DND-41 (cell line): Measurements from ENCODE around the gene RPL35.

Experiments
- ATAC-seq: fragments of 200-7000 bp; cut with Tn5 transposase; 3 replicates; pipeline ENCODE4 v1.9.1; 2021; ENCODE audit warnings: low read depth; ENCODE audit not compliant: insufficient read depth
- DNase-seq: peaks from one replicate; pipeline ENCODE4 v3.0.0-alpha.2; 2020
- H2AFZ ChIP-seq: 2 replicates; pipeline ENCODE4 v1.6.0; 2012; ENCODE audit warnings: low read depth, low read length
- H3K27ac ChIP-seq: 2 replicates; pipeline ENCODE4 v1.5.1; 2012; ENCODE audit warnings: low read length, inconsistent platforms
- H3K27me3 ChIP-seq: fragments of 200-600 bp; sonication (generic); 2 replicates; pipeline ENCODE4 v1.6.0; 2012; ENCODE audit warnings: low read length, mild to moderate bottlenecking, inconsistent platforms; ENCODE audit not compliant: insufficient read depth, poor library complexity
- H3K36me3 ChIP-seq: 2 replicates; pipeline ENCODE4 v1.5.1; 2012; ENCODE audit warnings: low read length, inconsistent platforms; ENCODE audit not compliant: insufficient read depth
- H3K4me1 ChIP-seq: 2 replicates; pipeline ENCODE4 v1.5.1; 2012; ENCODE audit warnings: mild to moderate bottlenecking, low read length; ENCODE audit not compliant: insufficient read depth
- H3K4me2 ChIP-seq: 2 replicates; pipeline ENCODE4 v1.6.0; 2012; ENCODE audit warnings: mild to moderate bottlenecking, moderate library complexity, low read length, inconsistent platforms; ENCODE audit not compliant: insufficient read depth
- H3K4me3 ChIP-seq, 2 experiments: fragments of 200-600 bp in 1 of 2; shearing (Covaris generic) in 1 of 2; 2 replicates each; pipeline ENCODE4 v1.5.1; 2012 to 2016; ENCODE audit warnings: inconsistent platforms in 2 of 2, low read length in 2 of 2, mild to moderate bottlenecking in 2 of 2, low read depth in 1 of 2, moderate library complexity in 1 of 2
- H3K79me2 ChIP-seq: 2 replicates; pipeline ENCODE4 v1.6.0; 2012; ENCODE audit warnings: low read length, inconsistent platforms; ENCODE audit not compliant: insufficient read depth
- H3K9ac ChIP-seq: 2 replicates; pipeline ENCODE4 v1.6.0; 2012; ENCODE audit warnings: low read depth, mild to moderate bottlenecking, inconsistent platforms, low read length, moderate library complexity
- H3K9me3 ChIP-seq: 2 replicates; pipeline ENCODE4 v1.5.1; 2012; ENCODE audit warnings: low read length, moderate library complexity, mild to moderate bottlenecking, inconsistent platforms; ENCODE audit not compliant: insufficient read depth, severe bottlenecking
- H4K20me1 ChIP-seq: 2 replicates; pipeline ENCODE4 v1.6.0; 2012; ENCODE audit warnings: low read length; ENCODE audit not compliant: insufficient read depth
- EZH2 ChIP-seq: IDR thresholded peaks from 3 replicates; pipeline ENCODE4 v1.6.1; 2012; ENCODE audit warnings: borderline replicate concordance, low read depth, mild to moderate bottlenecking, moderate library complexity, low read length, inconsistent platforms; ENCODE audit not compliant: severe bottlenecking
- TF ChIP-seq, protein P1 (sequence below): IDR thresholded peaks from 2 replicates; pipeline ENCODE4 v1.5.1; 2012; ENCODE audit warnings: borderline replicate concordance, low read length, moderate library complexity, mild to moderate bottlenecking; ENCODE audit not compliant: poor library complexity, severe bottlenecking; ENCODE audit errors: extremely low read depth

Gene RPL35

DNA sequence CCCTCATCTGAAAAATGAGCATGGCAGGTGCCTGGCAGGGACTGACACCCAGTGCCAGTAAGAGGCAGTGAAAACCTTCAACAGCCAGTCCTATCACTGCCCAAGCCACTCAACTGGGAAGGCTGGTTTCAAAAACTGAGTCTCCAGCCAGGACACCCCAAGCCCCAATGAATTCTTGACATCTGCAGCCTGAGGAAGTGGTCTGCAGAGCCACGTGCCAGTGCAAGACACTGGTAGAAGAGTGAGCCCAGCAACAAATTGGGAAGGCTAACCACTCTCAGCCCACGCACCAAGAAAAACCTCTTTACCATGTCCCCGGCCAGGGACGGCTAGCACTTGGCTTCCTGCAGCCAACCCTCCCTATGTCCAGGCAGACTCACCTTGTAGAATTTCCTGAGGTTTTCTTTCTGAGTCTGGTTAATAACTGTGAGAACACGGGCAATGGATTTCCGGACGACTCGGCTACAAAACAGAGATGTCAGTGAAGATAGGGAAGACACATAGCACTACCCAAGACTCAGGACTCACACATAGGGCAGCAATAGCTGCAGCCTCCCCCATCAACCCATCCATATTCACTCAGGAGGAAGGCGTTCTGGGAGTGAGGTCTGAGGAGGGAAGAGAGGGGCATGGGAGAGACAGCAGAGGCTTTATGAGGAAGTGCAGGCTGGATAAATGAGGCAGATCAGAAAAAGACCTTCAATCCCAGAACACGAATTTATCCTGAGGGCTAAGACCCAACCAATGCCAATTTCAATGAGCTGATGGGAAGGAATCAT lies 1.8 kb downstream of the RPL35 start:
- H3K79me2 ChIP-seq = peaks cover 35% of the 10 kb centered on the region
- DNase-seq = no peak
- ATAC-seq = no peak
- TF ChIP-seq, protein P1, sequence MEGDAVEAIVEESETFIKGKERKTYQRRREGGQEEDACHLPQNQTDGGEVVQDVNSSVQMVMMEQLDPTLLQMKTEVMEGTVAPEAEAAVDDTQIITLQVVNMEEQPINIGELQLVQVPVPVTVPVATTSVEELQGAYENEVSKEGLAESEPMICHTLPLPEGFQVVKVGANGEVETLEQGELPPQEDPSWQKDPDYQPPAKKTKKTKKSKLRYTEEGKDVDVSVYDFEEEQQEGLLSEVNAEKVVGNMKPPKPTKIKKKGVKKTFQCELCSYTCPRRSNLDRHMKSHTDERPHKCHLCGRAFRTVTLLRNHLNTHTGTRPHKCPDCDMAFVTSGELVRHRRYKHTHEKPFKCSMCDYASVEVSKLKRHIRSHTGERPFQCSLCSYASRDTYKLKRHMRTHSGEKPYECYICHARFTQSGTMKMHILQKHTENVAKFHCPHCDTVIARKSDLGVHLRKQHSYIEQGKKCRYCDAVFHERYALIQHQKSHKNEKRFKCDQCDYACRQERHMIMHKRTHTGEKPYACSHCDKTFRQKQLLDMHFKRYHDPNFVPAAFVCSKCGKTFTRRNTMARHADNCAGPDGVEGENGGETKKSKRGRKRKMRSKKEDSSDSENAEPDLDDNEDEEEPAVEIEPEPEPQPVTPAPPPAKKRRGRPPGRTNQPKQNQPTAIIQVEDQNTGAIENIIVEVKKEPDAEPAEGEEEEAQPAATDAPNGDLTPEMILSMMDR = no peak
- TF ChIP-seq EZH2 = no peak
- no peak overlapping the region for H2AFZ ChIP-seq
- H3K4me2 ChIP-seq = peak overlapping the region; percentile 93
- H3K9me3 ChIP-seq = no peaks in the 10 kb centered on the region
- peak overlapping the region; percentile 79 for H3K9ac ChIP-seq
- H3K36me3 ChIP-seq = peaks cover 55% of the 10 kb centered on the region
- 0 out of 2 replicates have a peak overlapping the region, but pooled peaks have one; percentile 91 for H3K27ac ChIP-seq
- peaks cover 62% of the 10 kb centered on the region for H4K20me1 ChIP-seq
- peak overlapping the region; percentile 61 to 92; a peak in 3 of 4 replicates for H3K4me3 ChIP-seq
- H3K27me3 ChIP-seq = no peaks in the 10 kb centered on the region
- peaks cover 38% of the 10 kb centered on the region for H3K4me1 ChIP-seq

DNA sequence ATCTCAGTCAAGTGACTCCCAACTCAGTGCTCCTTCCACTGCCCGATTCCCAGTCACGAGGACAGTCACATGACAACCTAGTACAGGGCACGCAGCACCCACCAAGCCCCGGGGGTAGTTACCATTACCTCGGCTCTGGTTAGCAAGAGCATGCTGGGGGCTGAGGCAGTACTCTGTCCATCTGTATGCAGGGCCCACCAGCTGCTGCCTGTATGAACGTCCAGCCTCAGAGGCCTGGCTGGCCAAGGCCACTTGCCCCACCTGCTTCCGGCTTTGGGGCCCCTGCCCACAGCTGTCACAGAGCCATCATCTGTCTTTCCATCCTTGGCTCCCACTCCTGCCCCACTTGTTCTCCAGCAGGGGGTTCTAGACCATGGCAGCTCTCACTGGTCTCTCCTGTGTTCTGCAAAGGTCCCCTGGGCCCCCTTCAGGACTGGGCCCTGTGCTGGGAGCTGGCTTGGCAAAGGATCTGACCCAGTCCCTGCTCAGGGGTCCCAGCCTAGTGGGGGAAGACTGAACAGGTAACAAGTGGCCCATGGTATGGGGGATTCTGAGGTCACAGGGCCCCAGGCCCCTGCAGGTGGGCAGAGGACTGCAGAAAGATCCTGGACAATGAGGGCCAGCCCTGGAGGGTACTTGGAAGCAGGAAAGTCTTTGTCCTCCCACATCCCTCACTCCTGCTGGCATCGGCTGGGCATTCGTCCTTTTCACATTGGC lies 3.3 kb downstream of the RPL35 start:
- Histone ChIP-seq H3K36me3 (peaks cover 55% of the 10 kb centered on the region), H3K9ac (no peak overlapping the region), H3K4me1 (peaks cover 37% of the 10 kb centered on the region), H3K27me3 (no peaks in the 10 kb centered on the region), H4K20me1 (peaks cover 62% of the 10 kb centered on the region), H2AFZ (no peak overlapping the region), H3K4me2 (peak overlapping the region; percentile 93; the same call in 1 of the 2 replicates), H3K79me2 (peaks cover 35% of the 10 kb centered on the region), H3K27ac (no peak overlapping the region), H3K9me3 (no peaks in the 10 kb centered on the region), H3K4me3 (no peak overlapping the region)
- TF ChIP-seq EZH2 = no peak
- TF ChIP-seq, protein P1 = no peak
- ATAC-seq = no peak
- DNase-seq = no peak

DNA sequence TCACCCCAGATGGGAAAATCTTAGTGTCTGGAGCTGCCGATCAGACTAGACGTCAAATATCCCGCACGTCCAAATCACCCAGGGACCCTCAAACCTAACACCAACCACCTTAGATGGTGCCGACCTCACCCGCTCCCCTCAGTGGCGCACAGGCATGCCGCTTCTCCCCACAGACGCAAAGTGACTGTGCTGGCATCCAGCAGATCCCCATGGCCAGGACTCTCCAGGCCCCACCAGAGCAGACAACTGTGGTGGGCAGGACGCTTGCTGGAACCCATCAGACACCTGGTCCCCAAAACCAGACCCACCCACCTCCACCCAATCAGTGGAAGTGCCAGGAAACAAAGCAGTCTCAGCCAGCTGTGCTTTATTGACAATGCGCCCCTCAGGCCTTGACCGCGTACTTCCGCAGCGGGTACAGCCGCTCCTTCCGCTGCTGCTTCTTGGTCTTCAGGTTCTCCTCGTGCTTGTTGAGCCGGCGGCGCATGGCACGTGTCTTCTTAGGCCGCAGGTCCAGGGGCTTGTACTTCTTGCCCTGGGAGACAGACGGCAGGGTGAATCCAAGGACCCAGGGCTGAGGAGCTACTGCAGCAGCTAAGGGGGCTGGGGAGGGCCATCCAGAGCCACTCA lies 4.1 kb downstream of the RPL35 start:
- Histone ChIP-seq H3K79me2 (peaks cover 32% of the 10 kb centered on the region), H3K4me3 (no peak overlapping the region), H4K20me1 (peaks cover 62% of the 10 kb centered on the region), H3K27ac (no peak overlapping the region), H3K4me2 (no peak overlapping the region), H3K4me1 (peaks cover 36% of the 10 kb centered on the region), H3K9me3 (no peaks in the 10 kb centered on the region), H3K27me3 (no peaks in the 10 kb centered on the region), H3K9ac (no peak overlapping the region), H3K36me3 (peaks cover 55% of the 10 kb centered on the region), H2AFZ (no peak overlapping the region)
- DNase-seq (no peak), ATAC-seq (no peak)
- TF ChIP-seq, protein P1 = no peak
- TF ChIP-seq EZH2 = no peak
